H9 (cell line): Measurements from ENCODE around the gene DVL3. TPM values are rescaled to one million over a fixed set of nuclear protein-coding genes. Genes with fewer than 3 reads are reported as not detected.

ENCODE experiments used
- DNase-seq: peaks from one replicate; pipeline ENCODE4 v3.0.0-alpha.2; 2017
- H2AFZ ChIP-seq: one replicate; pipeline ENCODE4 v1.6.1; 2013; ENCODE audit warnings: mild to moderate bottlenecking, low read length, control low read depth, moderate library complexity
- H2AK5ac ChIP-seq: 2 replicates; pipeline ENCODE4 v1.6.1; 2013; ENCODE audit warnings: low read length, control low read depth, mixed read lengths; ENCODE audit not compliant: insufficient read length
- H2BK120ac ChIP-seq: one replicate; pipeline ENCODE4 v1.6.1; 2013; ENCODE audit warnings: low read depth, mild to moderate bottlenecking, low read length, control low read depth, inconsistent platforms; ENCODE audit not compliant: poor library complexity, severe bottlenecking
- H2BK12ac ChIP-seq: 2 replicates; pipeline ENCODE4 v1.6.1; 2013; ENCODE audit warnings: low read length, control low read depth, mixed read lengths, low read depth; ENCODE audit not compliant: insufficient read length
- H2BK15ac ChIP-seq: 2 replicates; pipeline ENCODE4 v1.6.1; 2013; ENCODE audit warnings: low read depth, low read length, control low read depth
- H2BK20ac ChIP-seq: one replicate; pipeline ENCODE4 v1.6.1; 2013; ENCODE audit warnings: low read depth, mild to moderate bottlenecking, low read length, control low read depth, inconsistent platforms; ENCODE audit not compliant: poor library complexity, severe bottlenecking
- H2BK5ac ChIP-seq: 2 replicates; pipeline ENCODE4 v1.6.1; 2013; ENCODE audit warnings: low read length, control low read depth, mixed read lengths; ENCODE audit not compliant: insufficient read length
- H3K14ac ChIP-seq: 2 replicates; pipeline ENCODE4 v1.6.1; 2013; ENCODE audit warnings: low read length, control low read depth; ENCODE audit not compliant: insufficient read depth
- H3K18ac ChIP-seq: 2 replicates; pipeline ENCODE4 v1.6.1; 2013; ENCODE audit warnings: low read depth, mild to moderate bottlenecking, mixed read lengths, low read length, control low read depth; ENCODE audit not compliant: insufficient read length
- H3K23ac ChIP-seq: 2 replicates; pipeline ENCODE4 v1.6.1; 2013; ENCODE audit warnings: low read length, control low read depth, mixed read lengths, low read depth; ENCODE audit not compliant: insufficient read length
- H3K23me2 ChIP-seq: 2 replicates; pipeline ENCODE4 v1.6.1; 2013; ENCODE audit warnings: low read depth, mild to moderate bottlenecking, mixed read lengths, low read length, control low read depth; ENCODE audit not compliant: insufficient read length, poor library complexity, severe bottlenecking
- H3K27ac ChIP-seq: 2 replicates; pipeline ENCODE4 v1.5.1; 2013; ENCODE audit warnings: low read length, control low read depth, mixed read lengths, low read depth; ENCODE audit not compliant: insufficient read length
- H3K27me3 ChIP-seq: 2 replicates; pipeline ENCODE4 v1.6.1; 2013; ENCODE audit warnings: low read length, control low read depth, inconsistent platforms; ENCODE audit not compliant: insufficient read depth
- H3K4ac ChIP-seq: 2 replicates; pipeline ENCODE4 v1.6.1; 2013; ENCODE audit warnings: low read depth, mild to moderate bottlenecking, control low read depth, inconsistent platforms, low read length, moderate library complexity
- H3K4me1 ChIP-seq: 2 replicates; pipeline ENCODE4 v1.6.1; 2013; ENCODE audit warnings: low read length, control low read depth, inconsistent platforms; ENCODE audit not compliant: insufficient read depth
- H3K4me2 ChIP-seq: 2 replicates; pipeline ENCODE4 v1.6.1; 2013; ENCODE audit warnings: low read length, control low read depth, mixed read lengths; ENCODE audit not compliant: insufficient read length, insufficient read depth
- H3K56ac ChIP-seq: 2 replicates; pipeline ENCODE4 v1.6.1; 2013; ENCODE audit warnings: low read depth, mild to moderate bottlenecking, mixed read lengths, low read length, control low read depth; ENCODE audit not compliant: insufficient read length
- H3K79me1 ChIP-seq: 2 replicates; pipeline ENCODE4 v1.6.1; 2013; ENCODE audit warnings: low read depth, mild to moderate bottlenecking, moderate library complexity, low read length, control low read depth, inconsistent platforms; ENCODE audit not compliant: insufficient read depth, poor library complexity, severe bottlenecking
- H3K79me2 ChIP-seq: 2 replicates; pipeline ENCODE4 v1.6.1; 2013; ENCODE audit warnings: low read length, control low read depth, inconsistent platforms; ENCODE audit not compliant: insufficient read depth
- H3K9ac ChIP-seq: 2 replicates; pipeline ENCODE4 v1.6.1; 2013; ENCODE audit warnings: low read length, control low read depth, mixed read lengths; ENCODE audit not compliant: insufficient read length; ENCODE audit errors: extremely low read depth
- H3K9me3 ChIP-seq: one replicate; pipeline ENCODE4 v1.6.1; 2013; ENCODE audit warnings: low read depth, low read length, inconsistent platforms; ENCODE audit not compliant: control insufficient read depth
- H3T11ph ChIP-seq: one replicate; pipeline ENCODE4 v1.6.1; 2013; ENCODE audit warnings: mild to moderate bottlenecking, low read length, control low read depth, inconsistent platforms
- H4K20me1 ChIP-seq: one replicate; pipeline ENCODE4 v1.6.1; 2013; ENCODE audit not compliant: control insufficient read depth, insufficient read length, insufficient read depth
- H4K5ac ChIP-seq: 2 replicates; pipeline ENCODE4 v1.6.1; 2013; ENCODE audit warnings: low read depth, mild to moderate bottlenecking, mixed read lengths, low read length, control low read depth; ENCODE audit not compliant: insufficient read length
- H4K8ac ChIP-seq: replicated peaks from 2 replicates; pipeline ENCODE4 v1.6.1; 2013; ENCODE audit warnings: low read length, control low read depth, mixed read lengths, low read depth; ENCODE audit not compliant: insufficient read length
- H4K91ac ChIP-seq: 2 replicates; pipeline ENCODE4 v1.6.1; 2013; ENCODE audit warnings: low read depth, mild to moderate bottlenecking, moderate library complexity, mixed read lengths, low read length, control low read depth; ENCODE audit not compliant: insufficient read length
- H3K27ac Mint-ChIP-seq, 3 experiments: 2 replicates in 2 of 3; 3 replicates in 1 of 3; pipeline ENCODE4 v1.8.0; 2020 to 2021; ENCODE audit warnings: mixed read lengths in 3 of 3, mild to moderate bottlenecking in 1 of 3, moderate library complexity in 1 of 3
- H3K27me3 Mint-ChIP-seq: 2 replicates; pipeline ENCODE4 v1.8.0; 2021; ENCODE audit warnings: low read depth, mild to moderate bottlenecking, moderate library complexity, mixed read lengths
- H3K36me3 Mint-ChIP-seq, 3 experiments: 2 replicates in 2 of 3; 3 replicates in 1 of 3; pipeline ENCODE4 v1.8.0; 2020 to 2021; ENCODE audit warnings: low read depth in 3 of 3, mixed read lengths in 3 of 3; ENCODE audit not compliant: insufficient read depth in 1 of 3
- H3K4me1 Mint-ChIP-seq, 2 experiments: 2 replicates each; pipeline ENCODE4 v1.8.0; 2020; ENCODE audit warnings: mixed read lengths in 2 of 2
- H3K4me3 Mint-ChIP-seq, 2 experiments: 2 replicates in 1 of 2; 3 replicates in 1 of 2; pipeline ENCODE4 v1.8.0; 2020 to 2021; ENCODE audit warnings: mild to moderate bottlenecking in 2 of 2, mixed read lengths in 2 of 2, moderate library complexity in 1 of 2
- H3K9me3 Mint-ChIP-seq, 2 experiments: 2 replicates in 1 of 2; 3 replicates in 1 of 2; pipeline ENCODE4 v1.8.0; 2020; ENCODE audit warnings: mild to moderate bottlenecking in 2 of 2, mixed read lengths in 2 of 2, moderate library complexity in 1 of 2
- WGBS: extraction: QIAGEN DNeasy Blood & Tissue Kit; methylation state at CpG from one replicate; pipeline ENCODE4 v1.1.7; 2013; ENCODE audit warnings: missing lambda C conversion rate, low lambda C conversion rate, mixed read lengths; ENCODE audit not compliant: insufficient read length; ENCODE audit errors: extremely low coverage; 5-methylcytosine and 5-hydroxymethylcytosine counted together
- total RNA-seq: library from RNA; stranded (reverse); gene quantifications from 2 replicates; pipeline ENCODE4 v1.2.1, GENCODE V29; 2021
- TF ChIP-seq, protein P1 (sequence below): fragments of 200-600 bp; sonication (generic); conservative IDR thresholded peaks from 3 replicates; pipeline ENCODE4 v1.8.0; 2021; ENCODE audit warnings: antibody characterized with exemption, mild to moderate bottlenecking

DVL3 gene
- total RNA-seq, 1 experiment from 2014 or later: 64.7 TPM

DNA sequence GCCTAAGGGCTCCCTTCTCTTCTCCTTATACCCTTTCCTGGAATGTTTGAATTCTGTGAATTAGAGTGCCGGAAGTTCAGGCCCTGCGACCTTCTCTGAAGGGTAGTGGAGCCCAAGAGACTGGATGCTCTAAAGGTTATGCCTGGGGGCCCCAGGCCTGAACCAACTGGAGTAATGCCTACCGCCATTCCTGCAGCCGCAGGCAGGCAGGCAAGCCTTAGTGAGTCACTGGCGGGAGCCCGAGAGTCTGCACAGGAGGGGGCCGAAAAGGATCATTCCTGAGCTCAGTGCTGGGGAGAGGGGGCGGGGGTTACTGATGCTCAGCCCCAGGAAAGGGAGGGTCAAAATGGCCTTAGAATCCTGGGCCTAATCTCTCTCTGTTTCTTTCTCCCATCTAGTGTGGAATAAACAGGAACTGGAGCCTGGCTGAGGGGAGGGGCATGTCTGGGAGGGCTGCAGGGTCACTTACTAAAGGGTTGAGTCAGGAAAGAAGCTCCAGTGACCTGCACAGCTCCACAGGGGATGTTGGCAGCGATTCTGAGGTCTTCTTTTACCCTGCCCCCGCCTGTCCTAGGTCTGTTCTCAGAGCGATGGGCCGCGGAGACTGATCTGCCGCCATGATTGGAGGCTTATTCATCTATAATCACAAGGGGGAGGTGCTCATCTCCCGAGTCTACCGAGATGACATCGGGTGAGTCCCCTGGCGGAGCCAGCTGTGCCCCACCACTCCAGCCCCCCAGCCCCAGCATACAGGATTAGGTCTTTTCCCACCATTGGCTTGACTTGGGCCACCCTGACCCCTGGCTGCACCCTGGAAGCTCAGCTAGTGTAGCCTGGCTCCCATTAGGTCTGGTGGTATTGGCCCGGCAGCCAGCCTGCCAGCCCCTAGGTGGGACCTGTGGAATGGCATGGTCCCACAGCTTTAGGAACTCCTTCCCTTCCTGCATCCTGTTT, 21.5 kb downstream of the DVL3 start:
- no peak overlapping the region for H2AK5ac ChIP-seq
- no peak overlapping the region for H2AFZ ChIP-seq
- H3K36me3 Mint-ChIP-seq: peaks cover 36 to 65% (median 56%) of the 10 kb centered on the region in 3 experiments

More for the DNA sequence above, 21.5 kb downstream of the DVL3 start:
- no peak overlapping the region for H4K8ac ChIP-seq
- peak; percentile 94 for DNase-seq
- H3K79me1 ChIP-seq: peaks cover 7% of the 10 kb centered on the region
- H3K23me2 ChIP-seq: peaks cover 16% of the 10 kb centered on the region
- Mint-ChIP-seq H3K4me1 (peaks cover 18 to 31% of the 10 kb centered on the region in 2 experiments), H3K4me3 (peak overlapping the region; percentile 95 to 96), H3K27ac (peak overlapping the region; percentile 99 to 100 (median 99)), H3K9me3 (no peaks in the 10 kb centered on the region), H3K27me3 (no peaks in the 10 kb centered on the region)
- no peak overlapping the region for H4K91ac ChIP-seq
- peak overlapping the region; percentile 55 for H3K9ac ChIP-seq
- no peak overlapping the region for H2BK120ac ChIP-seq
- peak overlapping the region; percentile 72 for H3K27ac ChIP-seq
- H3T11ph ChIP-seq: no peak overlapping the region
- H3K23ac ChIP-seq: no peak overlapping the region
- peak overlapping the region; percentile 50 for H3K18ac ChIP-seq
- peak overlapping the region; percentile 97 for H3K4me2 ChIP-seq
- H3K27me3 ChIP-seq: no peaks in the 10 kb centered on the region
- no peak overlapping the region for H2BK15ac ChIP-seq
- no peaks in the 10 kb centered on the region for H3K9me3 ChIP-seq
- H2BK12ac ChIP-seq: no peak overlapping the region
- H3K56ac ChIP-seq: no peak overlapping the region
- no peak overlapping the region for H3K4ac ChIP-seq
- H2BK20ac ChIP-seq: no peak overlapping the region
- H3K14ac ChIP-seq: peak overlapping the region; percentile 67
- TF ChIP-seq, protein P1, sequence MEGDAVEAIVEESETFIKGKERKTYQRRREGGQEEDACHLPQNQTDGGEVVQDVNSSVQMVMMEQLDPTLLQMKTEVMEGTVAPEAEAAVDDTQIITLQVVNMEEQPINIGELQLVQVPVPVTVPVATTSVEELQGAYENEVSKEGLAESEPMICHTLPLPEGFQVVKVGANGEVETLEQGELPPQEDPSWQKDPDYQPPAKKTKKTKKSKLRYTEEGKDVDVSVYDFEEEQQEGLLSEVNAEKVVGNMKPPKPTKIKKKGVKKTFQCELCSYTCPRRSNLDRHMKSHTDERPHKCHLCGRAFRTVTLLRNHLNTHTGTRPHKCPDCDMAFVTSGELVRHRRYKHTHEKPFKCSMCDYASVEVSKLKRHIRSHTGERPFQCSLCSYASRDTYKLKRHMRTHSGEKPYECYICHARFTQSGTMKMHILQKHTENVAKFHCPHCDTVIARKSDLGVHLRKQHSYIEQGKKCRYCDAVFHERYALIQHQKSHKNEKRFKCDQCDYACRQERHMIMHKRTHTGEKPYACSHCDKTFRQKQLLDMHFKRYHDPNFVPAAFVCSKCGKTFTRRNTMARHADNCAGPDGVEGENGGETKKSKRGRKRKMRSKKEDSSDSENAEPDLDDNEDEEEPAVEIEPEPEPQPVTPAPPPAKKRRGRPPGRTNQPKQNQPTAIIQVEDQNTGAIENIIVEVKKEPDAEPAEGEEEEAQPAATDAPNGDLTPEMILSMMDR: no peak
- WGBS: no CpG with 5 or more reads among the region's 19 CpGs
- no peaks in the 10 kb centered on the region; the same call in 1 of the 2 replicates for H3K4me1 ChIP-seq
- peaks cover 9% of the 10 kb centered on the region; the same call in 1 of the 2 replicates for H3K79me2 ChIP-seq
- peaks cover 3% of the 10 kb centered on the region for H4K20me1 ChIP-seq
- no peak overlapping the region for H4K5ac ChIP-seq
- no peak overlapping the region for H2BK5ac ChIP-seq
